Vagina (tissue), 2 donors: ENCODE measurements around the gene LLCFC1. TPM values are rescaled to one million over a fixed set of nuclear protein-coding genes. Genes with fewer than 3 reads are reported as not detected.
"Not testable (repeated sequence)": the region's sequence is repeated elsewhere in the genome, so short reads cannot be mapped to it uniquely, and the experiment has no call there.

Experiments
- DNase-seq, 2 donors: peaks; one replicate each; pipeline ENCODE4 v3.0.0-alpha.2; 2017; ENCODE audit errors: extremely low spot score in 2 of 2
- H3K27ac ChIP-seq: fragments of 200-600 bp; sonication (generic); one replicate; pipeline ENCODE4 v1.5.1; 2019
- H3K27me3 ChIP-seq: fragments of 200-600 bp; sonication (generic); one replicate; pipeline ENCODE4 v1.5.1; 2019
- H3K36me3 ChIP-seq, 2 donors: fragments of 200-600 bp; sonication (generic); one replicate each; pipeline ENCODE4 v1.5.1; 2017 to 2019
- H3K4me1 ChIP-seq: fragments of 200-600 bp; sonication (generic); one replicate; pipeline ENCODE4 v1.5.1; 2019
- H3K4me3 ChIP-seq, 2 donors: fragments of 200-600 bp; sonication (generic); 1 replicate in 1 of 2; 2 replicates in 1 of 2; pipeline ENCODE4 v1.5.1; 2016 to 2019
- H3K9me3 ChIP-seq: fragments of 200-600 bp; sonication (generic); one replicate; pipeline ENCODE4 v1.5.1; 2019
- CTCF ChIP-seq, 3 experiments: fragments of 450-650 bp in 2 of 3; fragments of 200-600 bp in 1 of 3; sonication (generic) in 1 of 3; IDR thresholded peaks; one replicate each; pipeline ENCODE4 v1.5.1; 2017 to 2019; ENCODE audit warnings: antibody characterized with exemption in 3 of 3, mild to moderate bottlenecking in 2 of 3, moderate library complexity in 2 of 3
- POLR2A ChIP-seq, 2 donors: fragments of 450-650 bp; IDR thresholded peaks; one replicate each; pipeline ENCODE4 v1.6.1; 2017; ENCODE audit warnings: antibody characterized with exemption in 2 of 2, mild to moderate bottlenecking in 2 of 2, moderate library complexity in 2 of 2
- POLR2AphosphoS5 ChIP-seq, 2 donors: sonication (generic); formaldehyde crosslinking; IDR thresholded peaks; one replicate each; pipeline ENCODE4 v1.9.0; 2017; ENCODE audit warnings: antibody characterized with exemption in 2 of 2, mild to moderate bottlenecking in 2 of 2, low read depth in 1 of 2; ENCODE audit not compliant: insufficient read depth in 1 of 2
- intact Hi-C: fragments of 100-400 bp; cut with DNase I; formaldehyde crosslinking; loops from one replicate; pipeline ENCODE4 v1.15.1; 2023
- total RNA-seq: library from RNA; depleted of rRNA; stranded (reverse); fragments of >200 nt; gene quantifications from one replicate; pipeline ENCODE4 v1.2.3, GENCODE V29; 2016

The LLCFC1 gene
- total RNA-seq, 1 donor from 2014 or later: not detected

GRCh38 chr7:142963993-142964392 is 24.7 kb downstream of the LLCFC1 start:
- no peak for DNase-seq
- Histone ChIP-seq H3K36me3 (no peaks in the 10 kb centered on the region), H3K4me1 (no peaks in the 10 kb centered on the region), H3K4me3 (no peak overlapping the region), H3K27me3 (no peaks in the 10 kb centered on the region), H3K27ac (no peak overlapping the region), H3K9me3 (no peaks in the 10 kb centered on the region)
- TF ChIP-seq POLR2A (IDR thresholded peaks at IDR 0.05) (no peak), CTCF (IDR thresholded peaks at IDR 0.05) (no peak), POLR2AphosphoS5 (IDR thresholded peaks at IDR 0.05; ENCODE audit: insufficient read depth in 1 of 2, low read depth in 1 of 2) (no peak)
- intact Hi-C loops: no loop called here

- Histone ChIP-seq H3K9me3 (no peaks in the 10 kb centered on the region), H3K27ac (no peak overlapping the region), H3K4me1 (no peaks in the 10 kb centered on the region), H3K4me3 (no peak overlapping the region), H3K36me3 (no peaks in the 10 kb centered on the region), H3K27me3 (no peaks in the 10 kb centered on the region)
- no peak for DNase-seq
- TF ChIP-seq POLR2A (IDR thresholded peaks at IDR 0.05): no peak
- TF ChIP-seq CTCF (IDR thresholded peaks at IDR 0.05): no peak
- TF ChIP-seq POLR2AphosphoS5 (IDR thresholded peaks at IDR 0.05; ENCODE audit: insufficient read depth in 1 of 2, low read depth in 1 of 2): no peak
- intact Hi-C loops: no loop called here
Measured at GRCh38 chr7:142964502-142965246, 25.4 kb downstream of the LLCFC1 start.

- no peak for DNase-seq
- no peaks in the 10 kb centered on the region for H3K4me1 ChIP-seq
- H3K27ac ChIP-seq: no peak overlapping the region
- H3K36me3 ChIP-seq: no peaks in the 10 kb centered on the region
- H3K9me3 ChIP-seq: no peaks in the 10 kb centered on the region
- no peak overlapping the region for H3K4me3 ChIP-seq
- no peaks in the 10 kb centered on the region for H3K27me3 ChIP-seq
- intact Hi-C loops: no loop called here
- TF ChIP-seq POLR2A (IDR thresholded peaks at IDR 0.05) (no peak), CTCF (IDR thresholded peaks at IDR 0.05) (no peak), POLR2AphosphoS5 (IDR thresholded peaks at IDR 0.05; ENCODE audit: insufficient read depth in 1 of 2, low read depth in 1 of 2) (no peak)
Measured at GRCh38 chr7:142968229-142968628, 28.9 kb downstream of the LLCFC1 start.

GRCh38 chr7:142969183-142969582 is 29.9 kb downstream of the LLCFC1 start:
- Histone ChIP-seq H3K27me3 (no peaks in the 10 kb centered on the region), H3K27ac (no peak overlapping the region), H3K4me1 (no peaks in the 10 kb centered on the region), H3K4me3 (no peak overlapping the region), H3K9me3 (no peaks in the 10 kb centered on the region), H3K36me3 (no peaks in the 10 kb centered on the region)
- TF ChIP-seq CTCF (IDR thresholded peaks at IDR 0.05): no peak
- TF ChIP-seq POLR2A (IDR thresholded peaks at IDR 0.05): no peak
- no peak for TF ChIP-seq POLR2AphosphoS5 (IDR thresholded peaks at IDR 0.05; ENCODE audit: insufficient read depth in 1 of 2, low read depth in 1 of 2)
- intact Hi-C loops: no loop called here
- DNase-seq: no peak

GRCh38 chr7:142974626-142975025 is 35.3 kb downstream of the LLCFC1 start:
- H3K9me3 ChIP-seq: no peaks in the 10 kb centered on the region
- H3K4me3 ChIP-seq: no peak overlapping the region
- H3K36me3 ChIP-seq: no peaks in the 10 kb centered on the region
- no peak for DNase-seq
- H3K27me3 ChIP-seq: no peaks in the 10 kb centered on the region
- no peak overlapping the region for H3K27ac ChIP-seq
- intact Hi-C loops: no loop called here
- no peak for TF ChIP-seq POLR2A (IDR thresholded peaks at IDR 0.05)
- no peak for TF ChIP-seq POLR2AphosphoS5 (IDR thresholded peaks at IDR 0.05; ENCODE audit: insufficient read depth in 1 of 2, low read depth in 1 of 2)
- no peak for TF ChIP-seq CTCF (IDR thresholded peaks at IDR 0.05)
- H3K4me1 ChIP-seq: no peaks in the 10 kb centered on the region

GRCh38 chr7:142978402-142978801 is 39.1 kb downstream of the LLCFC1 start:
- H3K27me3 ChIP-seq, H3K4me3 ChIP-seq, intact Hi-C loops, H3K4me1 ChIP-seq, H3K36me3 ChIP-seq, H3K9me3 ChIP-seq, H3K27ac ChIP-seq, DNase-seq: not testable (repeated sequence)
